HepG2 (cell line): Measurements from ENCODE around the gene RAPGEFL1. TPM values are rescaled to one million over a fixed set of nuclear protein-coding genes. Genes with fewer than 3 reads are reported as not detected.

Experiments used
- FOSL1 ChIP-seq: sonication (generic); formaldehyde crosslinking; IDR thresholded peaks from 2 replicates; pipeline ENCODE4 v1.9.0; 2021; ENCODE audit warnings: missing genetic modification reagents, borderline replicate concordance
- FOXJ3 ChIP-seq: sonication (generic); formaldehyde crosslinking; IDR thresholded peaks from 2 replicates; pipeline ENCODE4 v1.4.0; 2020; ENCODE audit warnings: missing genetic modification reagents, mild to moderate bottlenecking, borderline replicate concordance
- FOXM1 ChIP-seq: sonication (generic); formaldehyde crosslinking; IDR thresholded peaks from 2 replicates; pipeline ENCODE4 v1.5.0; 2020; ENCODE audit warnings: missing genetic modification reagents
- HCFC1 ChIP-seq: fragments of 150-350 bp; IDR thresholded peaks from 2 replicates; pipeline ENCODE4 v1.6.1; 2014; ENCODE audit warnings: low read depth, low read length
- JUND ChIP-seq: sonication (generic); formaldehyde crosslinking; IDR thresholded peaks from 2 replicates; pipeline ENCODE4 v1.8.0; 2022; ENCODE audit warnings: mild to moderate bottlenecking, missing genetic modification reagents
- KLF11 ChIP-seq: IDR thresholded peaks from 2 replicates; pipeline ENCODE4 v1.6.1; 2016; ENCODE audit warnings: missing compliant biosample characterization
- SALL1 ChIP-seq: sonication (generic); formaldehyde crosslinking; IDR thresholded peaks from 2 replicates; pipeline ENCODE4 v1.8.0; 2022; ENCODE audit warnings: mild to moderate bottlenecking, missing genetic modification reagents
- SOX13 ChIP-seq, 3 experiments: fragments of 450-650 bp in 1 of 3; sonication (generic) in 1 of 3; formaldehyde crosslinking in 1 of 3; IDR thresholded peaks in 2 of 3; conservative IDR thresholded peaks in 1 of 3; 2 replicates each; pipeline versions ENCODE4 v1.5.0 to v1.6.1; 2016 to 2020; ENCODE audit warnings: antibody characterized with exemption in 1 of 3, mild to moderate bottlenecking in 1 of 3, missing compliant biosample characterization in 1 of 3, missing genetic modification reagents in 1 of 3, moderate library complexity in 1 of 3
- TAF1 ChIP-seq: sonication (generic); formaldehyde crosslinking; IDR thresholded peaks from 2 replicates; pipeline ENCODE4 v1.4.0; 2020; ENCODE audit warnings: missing genetic modification reagents
- ZFP36 ChIP-seq: fragments of 150-350 bp; IDR thresholded peaks from 2 replicates; pipeline ENCODE4 v1.6.1; 2018; ENCODE audit warnings: borderline replicate concordance, low read length, low read depth; ENCODE audit not compliant: partially characterized antibody
- ZFP90 ChIP-seq: sonication (generic); formaldehyde crosslinking; IDR thresholded peaks from 2 replicates; pipeline ENCODE4 v1.8.0; 2022; ENCODE audit warnings: missing genetic modification reagents, mild to moderate bottlenecking, inconsistent platforms, borderline replicate concordance
- ZKSCAN5 ChIP-seq: sonication (generic); formaldehyde crosslinking; IDR thresholded peaks from 2 replicates; pipeline ENCODE4 v1.5.1; 2020; ENCODE audit warnings: mild to moderate bottlenecking, missing genetic modification reagents
- ZNF143 ChIP-seq: sonication (generic); formaldehyde crosslinking; IDR thresholded peaks from 2 replicates; pipeline ENCODE4 v1.4.0; 2020; ENCODE audit warnings: missing genetic modification reagents
- ZNF207 ChIP-seq: fragments of 450-650 bp; IDR thresholded peaks from 2 replicates; pipeline ENCODE4 v1.6.1; 2016; ENCODE audit warnings: antibody characterized with exemption, borderline replicate concordance
- ZNF543 ChIP-seq: sonication (generic); formaldehyde crosslinking; IDR thresholded peaks from 2 replicates; pipeline ENCODE4 v1.4.0; 2020; ENCODE audit warnings: mild to moderate bottlenecking, missing genetic modification reagents
- ZNF563 ChIP-seq: sonication (generic); formaldehyde crosslinking; IDR thresholded peaks from 2 replicates; pipeline ENCODE4 v1.8.0; 2022; ENCODE audit warnings: mild to moderate bottlenecking, moderate library complexity, missing genetic modification reagents
- ZNF615 ChIP-seq: sonication (generic); formaldehyde crosslinking; IDR thresholded peaks from 2 replicates; pipeline ENCODE4 v1.5.0; 2020; ENCODE audit warnings: mild to moderate bottlenecking, missing genetic modification reagents, borderline replicate concordance
- ZNF619 ChIP-seq: sonication (generic); formaldehyde crosslinking; IDR thresholded peaks from 2 replicates; pipeline ENCODE4 v1.4.0; 2020; ENCODE audit warnings: mild to moderate bottlenecking, missing genetic modification reagents
- ZNF670 ChIP-seq: sonication (generic); formaldehyde crosslinking; IDR thresholded peaks from 2 replicates; pipeline ENCODE4 v1.8.0; 2022; ENCODE audit warnings: mild to moderate bottlenecking, missing genetic modification reagents, borderline replicate concordance
- ZNF746 ChIP-seq: sonication (generic); formaldehyde crosslinking; IDR thresholded peaks from 2 replicates; pipeline ENCODE4 v1.8.0; 2022; ENCODE audit warnings: mild to moderate bottlenecking, missing genetic modification reagents
- ZNF772 ChIP-seq: sonication (generic); formaldehyde crosslinking; IDR thresholded peaks from 2 replicates; pipeline ENCODE4 v1.5.0; 2020; ENCODE audit warnings: mild to moderate bottlenecking, missing genetic modification reagents
- ZNF777 ChIP-seq: sonication (generic); formaldehyde crosslinking; IDR thresholded peaks from 2 replicates; pipeline ENCODE4 v1.4.0; 2020; ENCODE audit warnings: missing genetic modification reagents
- ZNF782 ChIP-seq: sonication (generic); formaldehyde crosslinking; IDR thresholded peaks from 2 replicates; pipeline ENCODE4 v1.4.0; 2020; ENCODE audit warnings: missing genetic modification reagents, mild to moderate bottlenecking, borderline replicate concordance
- polyA plus RNA-seq, 8 experiments: library from polyadenylated mRNA; depleted of rRNA in 3 of 8; stranded (reverse) in 7 of 8; unstranded in 1 of 8; fragments of >200 nt; fragmentation: Illumina TruSeq in 4 of 8; extraction: Trizol in 4 of 8; gene quantifications; 2 replicates each; pipeline versions ENCODE4 v1.2.1 to v1.2.3, GENCODE V29; 2011 to 2016; ENCODE audit warnings: low read depth in 4 of 8, missing spikeins in 1 of 8, mixed read lengths in 1 of 8; ENCODE audit not compliant: insufficient read depth in 1 of 8
- total RNA-seq, 5 experiments: library from RNA; depleted of rRNA; stranded (reverse); fragments of >200 nt; fragmentation: Illumina TruSeq; extraction: Trizol; gene quantifications; 2 replicates each; pipeline ENCODE4 v1.2.3, GENCODE V29; 2016; ENCODE audit warnings: low read depth in 1 of 5
- TF ChIP-seq, protein P1 (sequence below): fragments of 450-650 bp; IDR thresholded peaks from 2 replicates; pipeline ENCODE4 v1.6.1; 2016
- TF ChIP-seq, protein P2 (sequence below): sonication (generic); formaldehyde crosslinking; IDR thresholded peaks from 2 replicates; pipeline ENCODE4 v1.8.1; 2023; ENCODE audit warnings: mild to moderate bottlenecking, missing genetic modification reagents

The RAPGEFL1 gene
- total and polyA plus RNA-seq, 2 of the 13 experiments (the other 11 are each of a cell fraction or from before 2014, with no cell fraction given): 4.5 to 7.8 TPM

DNA sequence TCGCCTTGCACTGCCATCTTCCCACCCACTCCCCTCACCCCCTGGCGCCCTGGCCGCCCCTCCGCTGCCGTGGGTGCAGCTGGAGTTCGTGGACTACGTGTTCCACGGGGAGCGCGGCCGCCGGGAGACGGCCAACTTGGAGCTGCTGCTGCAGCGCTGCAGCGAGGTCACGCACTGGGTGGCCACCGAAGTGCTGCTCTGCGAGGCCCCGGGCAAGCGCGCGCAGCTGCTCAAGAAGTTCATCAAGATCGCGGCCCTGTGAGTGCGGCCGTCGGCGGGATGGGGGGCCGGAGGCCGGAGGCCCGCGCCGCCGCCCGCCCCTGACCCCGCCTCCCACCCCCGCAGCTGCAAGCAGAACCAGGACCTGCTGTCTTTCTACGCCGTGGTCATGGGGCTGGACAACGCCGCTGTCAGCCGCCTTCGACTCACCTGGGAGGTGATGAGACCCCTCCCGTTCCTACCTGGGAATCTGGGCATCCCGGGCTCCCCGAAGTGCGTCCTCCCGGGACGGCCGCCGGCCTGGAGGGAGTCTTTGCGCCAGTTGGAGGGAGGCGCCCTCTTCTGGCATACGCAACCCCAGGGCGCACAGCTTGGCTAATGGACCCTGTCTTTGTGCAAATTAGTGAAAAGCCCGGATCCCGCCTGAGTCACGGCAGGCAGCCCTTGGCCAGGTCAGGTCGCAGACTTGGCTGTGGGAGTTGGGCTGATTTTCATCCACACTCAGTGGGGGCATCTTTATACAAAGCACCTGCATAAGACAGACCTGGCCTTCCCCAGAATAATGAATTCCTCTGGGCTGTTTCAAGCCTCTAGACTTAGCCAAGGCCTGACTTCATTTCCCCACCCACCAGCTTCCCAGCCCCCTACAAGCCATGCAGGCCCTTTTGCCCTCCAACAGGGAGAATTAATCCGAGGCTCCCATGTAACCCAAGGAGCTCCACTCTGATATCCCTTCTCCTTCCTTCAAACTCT is 14.3 kb downstream of the RAPGEFL1 start (continued):
- TF ChIP-seq, protein P1, sequence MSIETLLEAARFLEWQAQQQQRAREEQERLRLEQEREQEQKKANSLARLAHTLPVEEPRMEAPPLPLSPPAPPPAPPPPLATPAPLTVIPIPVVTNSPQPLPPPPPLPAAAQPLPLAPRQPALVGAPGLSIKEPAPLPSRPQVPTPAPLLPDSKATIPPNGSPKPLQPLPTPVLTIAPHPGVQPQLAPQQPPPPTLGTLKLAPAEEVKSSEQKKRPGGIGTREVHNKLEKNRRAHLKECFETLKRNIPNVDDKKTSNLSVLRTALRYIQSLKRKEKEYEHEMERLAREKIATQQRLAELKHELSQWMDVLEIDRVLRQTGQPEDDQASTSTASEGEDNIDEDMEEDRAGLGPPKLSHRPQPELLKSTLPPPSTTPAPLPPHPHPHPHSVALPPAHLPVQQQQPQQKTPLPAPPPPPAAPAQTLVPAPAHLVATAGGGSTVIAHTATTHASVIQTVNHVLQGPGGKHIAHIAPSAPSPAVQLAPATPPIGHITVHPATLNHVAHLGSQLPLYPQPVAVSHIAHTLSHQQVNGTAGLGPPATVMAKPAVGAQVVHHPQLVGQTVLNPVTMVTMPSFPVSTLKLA: no peak
- no peak for TF ChIP-seq FOSL1 (CRISPR knock-in tag)
- TF ChIP-seq ZNF670: peak; percentile 92
- TF ChIP-seq, protein P2, sequence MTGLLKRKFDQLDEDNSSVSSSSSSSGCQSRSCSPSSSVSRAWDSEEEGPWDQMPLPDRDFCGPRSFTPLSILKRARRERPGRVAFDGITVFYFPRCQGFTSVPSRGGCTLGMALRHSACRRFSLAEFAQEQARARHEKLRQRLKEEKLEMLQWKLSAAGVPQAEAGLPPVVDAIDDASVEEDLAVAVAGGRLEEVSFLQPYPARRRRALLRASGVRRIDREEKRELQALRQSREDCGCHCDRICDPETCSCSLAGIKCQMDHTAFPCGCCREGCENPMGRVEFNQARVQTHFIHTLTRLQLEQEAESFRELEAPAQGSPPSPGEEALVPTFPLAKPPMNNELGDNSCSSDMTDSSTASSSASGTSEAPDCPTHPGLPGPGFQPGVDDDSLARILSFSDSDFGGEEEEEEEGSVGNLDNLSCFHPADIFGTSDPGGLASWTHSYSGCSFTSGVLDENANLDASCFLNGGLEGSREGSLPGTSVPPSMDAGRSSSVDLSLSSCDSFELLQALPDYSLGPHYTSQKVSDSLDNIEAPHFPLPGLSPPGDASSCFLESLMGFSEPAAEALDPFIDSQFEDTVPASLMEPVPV (CRISPR knock-in tag): no peak; the same call in 1 of the 2 replicates
- 0 out of 2 replicates have a peak, but pooled peaks have one; percentile 51 for TF ChIP-seq ZNF746 (CRISPR knock-in tag)
- no peak for TF ChIP-seq ZNF207
- no peak for TF ChIP-seq KLF11 (CRISPR knock-in tag)
- 0 out of 2 replicates have a peak, but pooled peaks have one; percentile 70 for TF ChIP-seq SALL1 (CRISPR knock-in tag)
- no peak; the same call in 1 of the 2 replicates for TF ChIP-seq FOXM1 (CRISPR knock-in tag)
- TF ChIP-seq ZNF615: no peak
- 0 out of 2 replicates have a peak, but pooled peaks have one; percentile 26 for TF ChIP-seq TAF1 (CRISPR knock-in tag)
- TF ChIP-seq ZKSCAN5 (CRISPR knock-in tag): no peak
- TF ChIP-seq FOXJ3 (CRISPR knock-in tag): no peak
- TF ChIP-seq ZFP90: no peak; the same call in 1 of the 2 replicates
- TF ChIP-seq JUND (CRISPR knock-in tag): no peak
- peak; percentile 65; the same call in 1 of the 2 replicates for TF ChIP-seq ZNF563
- no peak for TF ChIP-seq ZNF543 (CRISPR knock-in tag)
- TF ChIP-seq ZNF772 (CRISPR knock-in tag): no peak
- peak; percentile 92 for TF ChIP-seq ZNF777 (CRISPR knock-in tag)
- TF ChIP-seq ZFP36: no peak
- no peak for TF ChIP-seq SOX13 (IDR thresholded peaks at IDR 0.05)
- no peak for TF ChIP-seq SOX13 (CRISPR knock-in tag; conservative IDR thresholded peaks at IDR 0.05 in 1 of 2, IDR thresholded peaks at IDR 0.05 in 1 of 2)
- TF ChIP-seq ZNF619 (CRISPR knock-in tag): 0 out of 2 replicates have a peak, but pooled peaks have one; percentile 81
- TF ChIP-seq ZNF143 (CRISPR knock-in tag): no peak
- no peak for TF ChIP-seq HCFC1
- 0 out of 2 replicates have a peak, but pooled peaks have one; percentile 24 for TF ChIP-seq ZNF782 (CRISPR knock-in tag)
